Caco-2 (cell line): ENCODE data around the gene FRY. TPM values are rescaled to one million over a fixed set of nuclear protein-coding genes. Genes with fewer than 3 reads are reported as not detected.

Experiments used
- BruUV-seq: library from RNA; stranded (reverse); fragments of 400-500 nt; replicated peaks from 2 replicates; lab custom pipeline; 2021; lab: Mats Ljungman, UMichigan
- CTCF ChIA-PET: fragments of 300-600 bp; sonication (Branson Sonifier 250); formaldehyde crosslinking; loops from one replicate; lab custom pipeline; 2022; ENCODE audit warnings: antibody characterized with exemption; lab: Charles Lee
- POLR2A ChIA-PET: fragments of 300-600 bp; sonication (Branson Sonifier 250); formaldehyde crosslinking; loops from one replicate; lab custom pipeline; 2022; ENCODE audit warnings: antibody characterized with exemption; lab: Charles Lee
- DNase-seq, 2 experiments: peaks; one replicate each; pipeline versions ENCODE4 v3.0.0 to v3.0.0-alpha.2; 2020 to 2022
- H3K27me3 ChIP-seq: replicated peaks from 2 replicates; pipeline ENCODE4 v1.6.0; 2011; ENCODE audit warnings: low read length; ENCODE audit not compliant: control insufficient read depth, insufficient read depth
- H3K36me3 ChIP-seq: 2 replicates; pipeline ENCODE4 v1.5.1; 2011; ENCODE audit warnings: low read length; ENCODE audit not compliant: control insufficient read depth, insufficient read depth
- H3K4me1 ChIP-seq: fragments of 250-450 bp; sonication (Bioruptor Pico); 2 replicates; pipeline ENCODE4 v1.5.1; 2020; ENCODE audit warnings: mild to moderate bottlenecking
- H3K4me3 ChIP-seq: 2 replicates; pipeline ENCODE4 v1.5.1; 2011; ENCODE audit warnings: low read depth, mild to moderate bottlenecking, control low read depth, low read length
- H3K9me3 ChIP-seq: fragments of 250-450 bp; sonication (Bioruptor Pico); 2 replicates; pipeline ENCODE4 v1.5.1; 2020; ENCODE audit warnings: mild to moderate bottlenecking, moderate library complexity
- H3K27ac Mint-ChIP-seq: one replicate; pipeline ENCODE4 v1.8.0; 2022; ENCODE audit warnings: mixed read lengths; ENCODE audit not compliant: unreplicated experiment
- H3K27me3 Mint-ChIP-seq: one replicate; pipeline ENCODE4 v1.8.0; 2022; ENCODE audit warnings: mixed read lengths; ENCODE audit not compliant: insufficient read depth, unreplicated experiment
- H3K36me3 Mint-ChIP-seq: one replicate; pipeline ENCODE4 v1.8.0; 2022; ENCODE audit warnings: mild to moderate bottlenecking, mixed read lengths; ENCODE audit not compliant: insufficient read depth, unreplicated experiment
- H3K4me1 Mint-ChIP-seq: one replicate; pipeline ENCODE4 v1.8.0; 2022; ENCODE audit warnings: low read depth, mixed read lengths; ENCODE audit not compliant: unreplicated experiment
- H3K4me3 Mint-ChIP-seq: one replicate; pipeline ENCODE4 v1.8.0; 2022; ENCODE audit warnings: mild to moderate bottlenecking, moderate library complexity, mixed read lengths; ENCODE audit not compliant: unreplicated experiment
- H3K9me3 Mint-ChIP-seq: one replicate; pipeline ENCODE4 v1.8.0; 2022; ENCODE audit warnings: mixed read lengths; ENCODE audit not compliant: unreplicated experiment
- intact Hi-C: fragments of 100-400 bp; cut with micrococcal nuclease; formaldehyde crosslinking; loops from one replicate; pipeline ENCODE4 v1.10.0; 2022; ENCODE audit not compliant: unreplicated experiment
- total RNA-seq: library from RNA; stranded (reverse); gene quantifications from 2 replicates; pipeline ENCODE4 v1.2.3, GENCODE V29; 2022
- TF ChIP-seq, protein P1 (sequence below), 2 experiments: fragments of 200-600 bp in 1 of 2; IDR thresholded peaks; 1 replicate in 1 of 2; 2 replicates in 1 of 2; pipeline versions ENCODE4 v1.5.1 to v1.8.0; 2011 to 2022; ENCODE audit warnings: antibody characterized with exemption in 1 of 2, control low read depth in 1 of 2, inconsistent platforms in 1 of 2, low read depth in 1 of 2, low read length in 1 of 2, mild to moderate bottlenecking in 1 of 2, moderate library complexity in 1 of 2; ENCODE audit not compliant: insufficient read depth in 1 of 2, severe bottlenecking in 1 of 2, unreplicated experiment in 1 of 2

FRY gene
- total RNA-seq, 1 experiment from 2014 or later: 118 TPM

DNA sequence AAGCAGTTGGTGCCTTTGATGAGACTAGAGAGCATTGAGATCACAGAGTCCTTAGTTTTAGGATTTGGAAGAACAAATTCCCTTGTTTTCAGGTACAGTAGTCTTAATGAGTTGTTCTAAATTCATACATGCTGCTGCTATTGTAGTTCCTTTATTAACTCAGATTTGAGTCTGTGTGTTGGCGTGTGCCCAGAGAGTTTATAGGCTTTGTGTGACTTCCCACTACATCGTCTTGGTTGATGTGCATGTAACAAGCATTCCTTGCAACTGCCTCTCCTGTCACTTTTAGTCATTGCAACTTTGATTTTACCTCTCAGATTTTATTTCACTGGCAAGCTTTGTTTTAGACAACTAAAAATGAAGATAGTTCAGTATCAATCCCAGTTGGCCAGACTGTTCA, 148.1 kb downstream of the FRY start:
- DNase-seq: no peak
- ChIA-PET POLR2A (no interaction called here), CTCF (no interaction called here)
- Mint-ChIP-seq H3K4me1 (peaks cover 23% of the 10 kb centered on the region), H3K27me3 (no peaks in the 10 kb centered on the region), H3K36me3 (peaks cover 11% of the 10 kb centered on the region), H3K27ac (no peak overlapping the region), H3K9me3 (no peaks in the 10 kb centered on the region), H3K4me3 (no peak overlapping the region)
- Histone ChIP-seq H3K9me3 (no peaks in the 10 kb centered on the region), H3K4me3 (no peak overlapping the region), H3K4me1 (peaks cover 31% of the 10 kb centered on the region), H3K36me3 (no peaks in the 10 kb centered on the region), H3K27me3 (no peaks in the 10 kb centered on the region)
- TF ChIP-seq, protein P1, sequence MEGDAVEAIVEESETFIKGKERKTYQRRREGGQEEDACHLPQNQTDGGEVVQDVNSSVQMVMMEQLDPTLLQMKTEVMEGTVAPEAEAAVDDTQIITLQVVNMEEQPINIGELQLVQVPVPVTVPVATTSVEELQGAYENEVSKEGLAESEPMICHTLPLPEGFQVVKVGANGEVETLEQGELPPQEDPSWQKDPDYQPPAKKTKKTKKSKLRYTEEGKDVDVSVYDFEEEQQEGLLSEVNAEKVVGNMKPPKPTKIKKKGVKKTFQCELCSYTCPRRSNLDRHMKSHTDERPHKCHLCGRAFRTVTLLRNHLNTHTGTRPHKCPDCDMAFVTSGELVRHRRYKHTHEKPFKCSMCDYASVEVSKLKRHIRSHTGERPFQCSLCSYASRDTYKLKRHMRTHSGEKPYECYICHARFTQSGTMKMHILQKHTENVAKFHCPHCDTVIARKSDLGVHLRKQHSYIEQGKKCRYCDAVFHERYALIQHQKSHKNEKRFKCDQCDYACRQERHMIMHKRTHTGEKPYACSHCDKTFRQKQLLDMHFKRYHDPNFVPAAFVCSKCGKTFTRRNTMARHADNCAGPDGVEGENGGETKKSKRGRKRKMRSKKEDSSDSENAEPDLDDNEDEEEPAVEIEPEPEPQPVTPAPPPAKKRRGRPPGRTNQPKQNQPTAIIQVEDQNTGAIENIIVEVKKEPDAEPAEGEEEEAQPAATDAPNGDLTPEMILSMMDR (IDR thresholded peaks at IDR 0.05; ENCODE audit: insufficient read depth in 1 of 2, low read depth in 1 of 2, low read length in 1 of 2, severe bottlenecking in 1 of 2, unreplicated experiment in 1 of 2): no peak
- intact Hi-C loops: no loop called here
- BruUV-seq: no TSS peak

DNA sequence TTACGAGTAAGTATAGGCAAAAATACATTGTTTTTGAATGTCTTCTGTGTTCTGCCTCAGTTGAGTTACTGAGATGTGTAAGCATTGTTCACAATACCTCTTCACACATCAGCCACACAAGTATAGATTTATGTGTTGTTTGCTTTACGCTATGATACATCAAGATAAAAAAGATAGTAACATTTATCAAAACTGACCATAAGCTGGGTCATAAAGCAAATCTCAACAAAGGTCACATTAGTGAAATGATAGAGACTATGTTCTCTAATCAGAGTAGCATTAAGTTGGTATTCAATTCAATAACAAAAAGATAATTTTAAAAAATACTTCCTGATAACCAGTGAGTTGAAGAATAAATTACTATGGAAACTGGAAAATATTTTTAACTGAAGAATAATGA, 156.1 kb downstream of the FRY start:
- ChIA-PET POLR2A (no interaction called here), CTCF (no interaction called here)
- DNase-seq: no peak
- 0 out of 2 replicates have a peak, but pooled peaks cover 3% of the 10 kb centered on the region for H3K4me1 ChIP-seq
- intact Hi-C loops: no loop called here
- Mint-ChIP-seq H3K9me3 (no peaks in the 10 kb centered on the region), H3K27ac (no peak overlapping the region), H3K27me3 (no peaks in the 10 kb centered on the region), H3K36me3 (peaks cover 8% of the 10 kb centered on the region), H3K4me1 (peaks cover 4% of the 10 kb centered on the region), H3K4me3 (no peak overlapping the region)
- BruUV-seq: no TSS peak
- no peaks in the 10 kb centered on the region for H3K9me3 ChIP-seq
- no peaks in the 10 kb centered on the region for H3K36me3 ChIP-seq
- TF ChIP-seq, protein P1 (IDR thresholded peaks at IDR 0.05; ENCODE audit: insufficient read depth in 1 of 2, low read depth in 1 of 2, low read length in 1 of 2, severe bottlenecking in 1 of 2, unreplicated experiment in 1 of 2): no peak
- no peaks in the 10 kb centered on the region for H3K27me3 ChIP-seq
- no peak overlapping the region for H3K4me3 ChIP-seq

DNA sequence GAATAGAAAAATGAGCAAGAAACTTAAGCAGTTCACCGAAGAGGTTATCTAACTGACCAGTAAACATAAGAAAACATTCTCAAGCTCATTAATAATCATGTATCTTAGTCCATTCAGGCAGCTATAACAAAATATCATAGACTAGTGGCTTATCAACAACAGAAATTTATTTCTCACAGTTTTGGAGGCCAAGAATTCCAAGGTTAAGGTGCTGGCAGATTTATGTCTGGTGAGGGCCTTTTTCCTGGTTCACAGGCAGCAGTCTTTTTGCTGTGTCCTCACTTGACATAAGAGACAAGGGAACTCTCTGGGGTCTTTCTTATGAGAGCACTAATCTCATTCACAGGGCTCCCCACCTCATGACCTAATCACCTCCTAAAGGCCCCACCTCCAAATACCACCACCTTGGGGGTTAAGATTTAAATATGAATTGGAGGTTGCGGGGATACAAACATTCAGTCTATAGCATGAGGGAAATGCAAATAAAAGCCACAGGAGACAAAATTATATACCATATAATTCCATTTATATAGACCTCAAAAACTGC, 160.0 kb downstream of the FRY start:
- BruUV-seq: no TSS peak
- no peaks in the 10 kb centered on the region for H3K27me3 Mint-ChIP-seq
- no peak overlapping the region for H3K27ac Mint-ChIP-seq
- no peaks in the 10 kb centered on the region for H3K9me3 ChIP-seq
- peaks cover 9% of the 10 kb centered on the region for H3K36me3 Mint-ChIP-seq
- H3K4me3 Mint-ChIP-seq: no peak overlapping the region
- no peak overlapping the region for H3K4me3 ChIP-seq
- intact Hi-C loops: no loop called here
- DNase-seq: no peak
- no peaks in the 10 kb centered on the region for H3K27me3 ChIP-seq
- ChIA-PET POLR2A (interaction anchor here (0.7 kb wide), 1 partner anchor 15 kb away, joined by 3 read pairs; no protein-coding TSS in a partner anchor), CTCF (no interaction called here)
- H3K4me1 Mint-ChIP-seq: peaks cover 24% of the 10 kb centered on the region
- no peaks in the 10 kb centered on the region for H3K9me3 Mint-ChIP-seq
- H3K36me3 ChIP-seq: no peaks in the 10 kb centered on the region
- H3K4me1 ChIP-seq: peaks cover 22% of the 10 kb centered on the region
- TF ChIP-seq, protein P1 (IDR thresholded peaks at IDR 0.05; ENCODE audit: insufficient read depth in 1 of 2, low read depth in 1 of 2, low read length in 1 of 2, severe bottlenecking in 1 of 2, unreplicated experiment in 1 of 2): no peak
